ENCODE measurements around the gene POLR3B.

DNA sequence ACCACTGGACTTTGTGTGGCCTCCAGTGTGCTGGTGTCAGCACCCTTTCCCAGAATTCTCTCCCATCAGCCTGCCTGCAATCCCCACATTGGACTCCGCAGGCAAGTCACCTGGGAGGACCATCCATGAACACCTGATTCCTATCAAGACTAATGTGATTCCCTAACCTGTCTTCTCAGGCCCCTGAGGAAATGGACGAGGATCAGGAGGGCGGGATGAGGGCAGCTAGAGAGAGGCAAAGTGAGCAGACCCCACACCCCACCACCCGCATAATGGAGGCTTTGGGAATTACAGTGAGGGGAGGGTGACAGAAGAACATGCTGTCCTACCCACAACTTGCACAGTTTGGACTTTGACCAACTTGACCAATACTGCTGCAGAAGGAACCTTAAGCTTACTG, 164.4 kb downstream of the POLR3B start:
- TF ChIP-seq, protein P1, sequence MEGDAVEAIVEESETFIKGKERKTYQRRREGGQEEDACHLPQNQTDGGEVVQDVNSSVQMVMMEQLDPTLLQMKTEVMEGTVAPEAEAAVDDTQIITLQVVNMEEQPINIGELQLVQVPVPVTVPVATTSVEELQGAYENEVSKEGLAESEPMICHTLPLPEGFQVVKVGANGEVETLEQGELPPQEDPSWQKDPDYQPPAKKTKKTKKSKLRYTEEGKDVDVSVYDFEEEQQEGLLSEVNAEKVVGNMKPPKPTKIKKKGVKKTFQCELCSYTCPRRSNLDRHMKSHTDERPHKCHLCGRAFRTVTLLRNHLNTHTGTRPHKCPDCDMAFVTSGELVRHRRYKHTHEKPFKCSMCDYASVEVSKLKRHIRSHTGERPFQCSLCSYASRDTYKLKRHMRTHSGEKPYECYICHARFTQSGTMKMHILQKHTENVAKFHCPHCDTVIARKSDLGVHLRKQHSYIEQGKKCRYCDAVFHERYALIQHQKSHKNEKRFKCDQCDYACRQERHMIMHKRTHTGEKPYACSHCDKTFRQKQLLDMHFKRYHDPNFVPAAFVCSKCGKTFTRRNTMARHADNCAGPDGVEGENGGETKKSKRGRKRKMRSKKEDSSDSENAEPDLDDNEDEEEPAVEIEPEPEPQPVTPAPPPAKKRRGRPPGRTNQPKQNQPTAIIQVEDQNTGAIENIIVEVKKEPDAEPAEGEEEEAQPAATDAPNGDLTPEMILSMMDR (IDR thresholded peaks at IDR 0.05): no peak
- TF ChIP-seq POLR2A (IDR thresholded peaks at IDR 0.05) (no peak), POLR2AphosphoS5 (IDR thresholded peaks at IDR 0.05) (no peak), EP300 (IDR thresholded peaks at IDR 0.05) (no peak)
